H1 (cell line): ENCODE data around the gene PHGDH. TPM values are rescaled to one million over a fixed set of nuclear protein-coding genes. Genes with fewer than 3 reads are reported as not detected.

Experiments
- CTCF ChIA-PET: fragments of 300-600 bp; sonication (Branson Sonifier 250); formaldehyde crosslinking; loops from one replicate; lab custom pipeline; 2021; ENCODE audit not compliant: partially characterized antibody; lab: Charles Lee
- POLR2A ChIA-PET: fragments of 300-600 bp; sonication (Branson Sonifier 250); formaldehyde crosslinking; loops from one replicate; lab custom pipeline; 2021; ENCODE audit warnings: inconsistent platforms; ENCODE audit not compliant: partially characterized antibody; lab: Charles Lee
- DNase-seq, 2 experiments: peaks; one replicate each; pipeline versions ENCODE4 v3.0.0 to v3.0.0-alpha.2; 2010 to 2022; ENCODE audit warnings: low spot score in 2 of 2, low read depth in 1 of 2, mixed read lengths in 1 of 2
- FAIRE-seq: peaks from 2 replicates; lab custom pipeline; 2011; peaks lifted over from hg19 to GRCh38; lab: Jason Lieb, UNC
- H2AFZ ChIP-seq: 2 replicates; pipeline ENCODE4 v1.8.1; 2012; ENCODE audit warnings: low read length, inconsistent platforms
- H2AK5ac ChIP-seq: 2 replicates; pipeline ENCODE4 v1.6.1; 2013; ENCODE audit warnings: low read depth, low read length
- H2BK120ac ChIP-seq: replicated peaks from 2 replicates; pipeline ENCODE3; 2013; ENCODE audit warnings: low read depth, low read length, inconsistent platforms
- H2BK12ac ChIP-seq: 2 replicates; pipeline ENCODE4 v1.6.1; 2013; ENCODE audit warnings: low read depth, low read length
- H2BK15ac ChIP-seq: 2 replicates; pipeline ENCODE4 v1.6.1; 2013; ENCODE audit warnings: low read length
- H2BK20ac ChIP-seq: 2 replicates; pipeline ENCODE4 v1.6.1; 2013; ENCODE audit warnings: low read length
- H2BK5ac ChIP-seq: 2 replicates; pipeline ENCODE4 v1.6.1; 2013; ENCODE audit warnings: low read depth, low read length
- H3K14ac ChIP-seq: 2 replicates; pipeline ENCODE4 v1.6.1; 2013; ENCODE audit warnings: inconsistent platforms; ENCODE audit not compliant: insufficient read length
- H3K18ac ChIP-seq: 2 replicates; pipeline ENCODE4 v1.6.1; 2013; ENCODE audit warnings: low read length; ENCODE audit errors: extremely low read depth
- H3K23ac ChIP-seq: 2 replicates; pipeline ENCODE4 v1.6.1; 2013; ENCODE audit warnings: inconsistent platforms; ENCODE audit not compliant: insufficient read length
- H3K23me2 ChIP-seq: 2 replicates; pipeline ENCODE4 v1.6.1; 2013; ENCODE audit warnings: low read depth, low read length
- H3K27ac ChIP-seq: 2 replicates; pipeline ENCODE4 v1.6.1; 2011; ENCODE audit warnings: low read depth, low read length, inconsistent platforms
- H3K27me3 ChIP-seq, 4 experiments: replicated peaks in 1 of 4; 1 replicate in 1 of 4; 2 replicates in 3 of 4; pipeline versions ENCODE4 v1.6.1 to v1.8.1; 2011 to 2013; ENCODE audit warnings: low read length in 3 of 4, mild to moderate bottlenecking in 3 of 4, inconsistent platforms in 2 of 4, mixed read lengths in 2 of 4, moderate library complexity in 1 of 4; ENCODE audit not compliant: control insufficient read depth in 3 of 4, insufficient read depth in 3 of 4; ENCODE audit errors: extremely low read depth in 1 of 4
- H3K36me3 ChIP-seq, 4 experiments: 2 replicates each; pipeline versions ENCODE4 v1.6.1 to v1.8.1; 2011 to 2013; ENCODE audit warnings: mild to moderate bottlenecking in 4 of 4, low read length in 3 of 4, moderate library complexity in 2 of 4, control low read depth in 1 of 4, inconsistent platforms in 1 of 4; ENCODE audit not compliant: insufficient read depth in 4 of 4, control insufficient read depth in 2 of 4
- H3K4ac ChIP-seq: replicated peaks from 2 replicates; pipeline ENCODE3; 2013; ENCODE audit warnings: low read length, low read depth, mixed read lengths, inconsistent platforms; ENCODE audit not compliant: insufficient read length
- H3K4me1 ChIP-seq, 4 experiments: replicated peaks in 1 of 4; 1 replicate in 1 of 4; 2 replicates in 3 of 4; pipeline versions ENCODE4 v1.6.1 to v1.8.1; 2011 to 2013; ENCODE audit warnings: low read length in 3 of 4, inconsistent platforms in 2 of 4, mixed read lengths in 1 of 4; ENCODE audit not compliant: insufficient read depth in 4 of 4, control insufficient read depth in 3 of 4
- H3K4me2 ChIP-seq, 2 experiments: 2 replicates each; pipeline versions ENCODE4 v1.6.1 to v1.8.1; 2011 to 2013; ENCODE audit warnings: low read depth in 2 of 2, low read length in 2 of 2, control low read depth in 1 of 2, inconsistent platforms in 1 of 2, mild to moderate bottlenecking in 1 of 2; ENCODE audit not compliant: insufficient read depth in 1 of 2
- H3K4me3 ChIP-seq, 4 experiments: fragments of 200-600, 300-600 bp in 1 of 4; sonication (generic), shearing (Covaris generic), sonication (Bioruptor Twin) in 1 of 4; 2 replicates each; pipeline versions ENCODE4 v1.5.1 to v1.8.1; 2011 to 2016; ENCODE audit warnings: low read length in 4 of 4, low read depth in 3 of 4, control low read depth in 2 of 4, inconsistent platforms in 2 of 4, mild to moderate bottlenecking in 2 of 4, mixed read lengths in 1 of 4, moderate library complexity in 1 of 4; ENCODE audit not compliant: insufficient read depth in 2 of 4; ENCODE audit errors: extremely low read depth in 1 of 4
- H3K56ac ChIP-seq: replicated peaks from 2 replicates; pipeline ENCODE3; 2013; ENCODE audit warnings: low read depth, mild to moderate bottlenecking, mixed read lengths, low read length, inconsistent platforms; ENCODE audit not compliant: insufficient read length
- H3K79me1 ChIP-seq: 2 replicates; pipeline ENCODE4 v1.6.1; 2013; ENCODE audit warnings: low read depth, low read length, control low read depth
- H3K79me2 ChIP-seq, 2 experiments: 2 replicates each; pipeline versions ENCODE4 v1.6.1 to v1.8.1; 2012 to 2013; ENCODE audit warnings: low read length in 2 of 2, mild to moderate bottlenecking in 2 of 2, inconsistent platforms in 1 of 2; ENCODE audit not compliant: insufficient read depth in 2 of 2, control insufficient read depth in 1 of 2
- H3K9ac ChIP-seq, 4 experiments: replicated peaks in 1 of 4; 1 replicate in 1 of 4; 2 replicates in 3 of 4; pipeline versions ENCODE4 v1.6.1 to v1.8.1; 2011 to 2013; ENCODE audit warnings: low read depth in 3 of 4, low read length in 3 of 4, control low read depth in 2 of 4, mild to moderate bottlenecking in 2 of 4, moderate library complexity in 2 of 4, inconsistent platforms in 1 of 4; ENCODE audit errors: extremely low read depth in 1 of 4
- H3K9me3 ChIP-seq, 2 experiments: 2 replicates each; pipeline versions ENCODE4 v1.6.1 to v1.8.1; 2012 to 2013; ENCODE audit warnings: mild to moderate bottlenecking in 2 of 2, moderate library complexity in 2 of 2, control low read depth in 1 of 2, inconsistent platforms in 1 of 2, low read depth in 1 of 2, low read length in 1 of 2, mixed read lengths in 1 of 2; ENCODE audit not compliant: insufficient read depth in 2 of 2
- H4K20me1 ChIP-seq, 2 experiments: replicated peaks in 1 of 2; 2 replicates each; pipeline versions ENCODE3 to v1.8.1; 2011 to 2013; ENCODE audit warnings: inconsistent platforms in 2 of 2, low read length in 2 of 2, mild to moderate bottlenecking in 1 of 2; ENCODE audit not compliant: insufficient read depth in 2 of 2, control insufficient read depth in 1 of 2
- H4K5ac ChIP-seq: 2 replicates; pipeline ENCODE4 v1.6.1; 2013; ENCODE audit warnings: low read length, low read depth, mixed read lengths, inconsistent platforms; ENCODE audit not compliant: insufficient read length
- H4K8ac ChIP-seq: 2 replicates; pipeline ENCODE4 v1.8.0; 2013; ENCODE audit warnings: mild to moderate bottlenecking, moderate library complexity, low read length, inconsistent platforms; ENCODE audit not compliant: insufficient read depth; ENCODE audit errors: extremely low read depth
- H4K91ac ChIP-seq: replicated peaks from 2 replicates; pipeline ENCODE3; 2013; ENCODE audit warnings: low read length, mixed read lengths, inconsistent platforms; ENCODE audit not compliant: insufficient read length
- CHD1 ChIP-seq: IDR thresholded peaks from 2 replicates; pipeline ENCODE4 v1.6.1; 2012; ENCODE audit warnings: low read depth, low read length, improper control_type of control experiment
- FOSL1 ChIP-seq: IDR thresholded peaks from 2 replicates; pipeline ENCODE4 v1.6.1; 2011; ENCODE audit warnings: mild to moderate bottlenecking, low read depth, low read length, moderate library complexity; ENCODE audit not compliant: insufficient read depth
- JUND ChIP-seq: IDR thresholded peaks from 2 replicates; pipeline ENCODE4 v1.6.1; 2011; ENCODE audit warnings: mild to moderate bottlenecking, improper control_type of control experiment, low read length
- POLR2AphosphoS5 ChIP-seq: IDR thresholded peaks from 2 replicates; pipeline ENCODE4 v1.6.1; 2011; ENCODE audit warnings: low read depth, low read length
- RAD21 ChIP-seq, 2 experiments: IDR thresholded peaks in 1 of 2; conservative IDR thresholded peaks in 1 of 2; 2 replicates each; pipeline ENCODE4 v1.6.1; 2011; ENCODE audit warnings: low read depth in 2 of 2, low read length in 2 of 2, improper control_type of control experiment in 1 of 2, inconsistent platforms in 1 of 2, mild to moderate bottlenecking in 1 of 2, moderate library complexity in 1 of 2
- WGBS, 2 experiments: shearing (Covaris generic) in 1 of 2; methylation state at CpG; one replicate each; pipeline versions ENCODE4 v1.1.6 to v1.1.7; 2013 to 2015; ENCODE audit warnings: low lambda C conversion rate in 2 of 2, mixed read lengths in 2 of 2, inconsistent platforms in 1 of 2, low coverage in 1 of 2, missing lambda C conversion rate in 1 of 2; ENCODE audit not compliant: insufficient replicate concordance in 2 of 2, insufficient coverage in 1 of 2, insufficient read length in 1 of 2; ENCODE audit errors: extremely low coverage in 1 of 2, missing lambda C conversion rate in 1 of 2; 5-methylcytosine and 5-hydroxymethylcytosine counted together
- polyA plus RNA-seq, 7 experiments: library from polyadenylated mRNA; depleted of rRNA in 3 of 7; stranded (reverse) in 5 of 7; unstranded in 2 of 7; fragments of >200 nt in 5 of 7; fragments of 200-250 nt in 2 of 7; gene quantifications; 1 replicate in 5 of 7; 2 replicates in 1 of 7; 4 replicates in 1 of 7; pipeline versions ENCODE4 v1.2.1 to v1.2.3, GENCODE V29; 2011 to 2013; ENCODE audit warnings: missing spikeins in 2 of 7, mixed read lengths in 2 of 7
- total RNA-seq: library from RNA; stranded (reverse); fragmentation: NEBNext Ultra II Directional; extraction: Animal tissue kit (Norgen Biotek cat#: 25700); gene quantifications from 2 replicates; pipeline ENCODE4 v1.2.1, GENCODE V29; 2021

PHGDH gene
- total and polyA plus RNA-seq, 2 of the 8 experiments (the other 6 are each of a cell fraction or from before 2014, with no cell fraction given): 358 to 687 TPM

DNA sequence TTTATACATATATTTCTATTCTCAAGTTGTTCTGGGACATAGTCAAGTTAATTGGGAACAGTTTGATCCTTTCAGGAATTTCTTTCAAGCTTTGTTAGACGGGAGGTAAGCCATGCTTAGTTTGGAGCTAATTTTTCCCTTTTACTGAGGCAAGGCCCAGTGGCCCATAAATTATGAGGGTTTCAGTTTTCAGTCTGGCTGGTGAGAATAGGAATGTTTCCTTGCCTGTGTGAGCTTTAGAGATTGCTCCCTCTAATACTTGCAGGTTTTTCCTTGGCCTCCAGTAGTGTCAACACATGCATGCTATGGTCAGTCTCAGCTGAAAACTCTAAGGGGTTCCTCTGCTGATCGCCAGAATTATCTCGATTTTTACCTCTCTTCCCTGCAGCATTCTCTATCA is 14.1 kb upstream of the PHGDH start:
- H3K4me1 ChIP-seq: 0 out of 7 replicates have a peak, but pooled peaks cover 0 to 2% (median 0%) of the 10 kb centered on the region in 4 experiments
- H3K27me3 ChIP-seq: no peaks in the 10 kb centered on the region
- DNase-seq (no peak), FAIRE-seq (no peak)
- no peaks in the 10 kb centered on the region for H3K79me1 ChIP-seq
- no peak overlapping the region for H2BK20ac ChIP-seq
- no peak overlapping the region for H2AK5ac ChIP-seq
- no peak overlapping the region for H2BK120ac ChIP-seq
- H4K20me1 ChIP-seq: no peaks in the 10 kb centered on the region
- H3K23me2 ChIP-seq: no peaks in the 10 kb centered on the region
- no peak overlapping the region for H3K4me3 ChIP-seq
- no peak overlapping the region for H3K27ac ChIP-seq
- no peak overlapping the region for H2AFZ ChIP-seq
- no peak overlapping the region for H4K5ac ChIP-seq
- ChIA-PET CTCF (interaction anchor here (1.0 to 2.0 kb wide), 6 partner anchors 11 to 47 kb away, joined by 3 to 8 read pairs (median 4); no protein-coding TSS in a partner anchor), POLR2A (interaction anchor here (0.7 to 5.0 kb wide), 7 partner anchors 10 to 50 kb away, joined by 3 to 45 read pairs (median 7); partner anchors contain the start of genes PHGDH and ZNF697)
- H2BK12ac ChIP-seq: no peak overlapping the region
- no peak overlapping the region for H3K4ac ChIP-seq
- H3K79me2 ChIP-seq: no peaks in the 10 kb centered on the region
- no peak overlapping the region for H2BK5ac ChIP-seq
- H4K8ac ChIP-seq: no peak overlapping the region
- no peak overlapping the region for H4K91ac ChIP-seq
- no peak overlapping the region for H3K23ac ChIP-seq
- H2BK15ac ChIP-seq: no peak overlapping the region
- no peaks in the 10 kb centered on the region for H3K36me3 ChIP-seq
- H3K4me2 ChIP-seq: no peak overlapping the region
- no peak overlapping the region for H3K18ac ChIP-seq
- no peak overlapping the region for H3K56ac ChIP-seq
- H3K9me3 ChIP-seq: peaks cover 8 to 12% of the 10 kb centered on the region in 2 experiments
- no peak overlapping the region for H3K14ac ChIP-seq
- no peak overlapping the region for H3K9ac ChIP-seq
- WGBS, 2 experiments: 89% methylated on average over 3 of the region's 3 CpGs; no CpG with 5 or more reads in 1 of the 2 experiments
- no peak for TF ChIP-seq FOSL1
- TF ChIP-seq JUND: no peak
- TF ChIP-seq POLR2AphosphoS5: no peak
- TF ChIP-seq CHD1: no peak
- TF ChIP-seq RAD21 (IDR thresholded peaks at IDR 0.05 in 1 of 2, conservative IDR thresholded peaks at IDR 0.05 in 1 of 2; ENCODE audit: low read depth in 2 of 2, low read length in 2 of 2): no peak
